ENCODE results near the gene MEGF10. TPM values are rescaled to one million over a fixed set of nuclear protein-coding genes. Genes with fewer than 3 reads are reported as not detected.

MEGF10 gene
- total and polyA plus RNA-seq, 8 donors: 0.17 to 1.7 (median 0.76) TPM

- intact Hi-C loops (cut with DNase I): no loop called here
- Histone ChIP-seq H3K9me3 (no peaks in the 10 kb centered on the region), H3K27ac (no peak overlapping the region), H3K4me3 (no peak overlapping the region), H3K27me3 (no peaks in the 10 kb centered on the region), H3K36me3 (no peaks in the 10 kb centered on the region), H3K4me1 (no peaks in the 10 kb centered on the region)
- ATAC-seq: no peak
- TF ChIP-seq, protein P1, sequence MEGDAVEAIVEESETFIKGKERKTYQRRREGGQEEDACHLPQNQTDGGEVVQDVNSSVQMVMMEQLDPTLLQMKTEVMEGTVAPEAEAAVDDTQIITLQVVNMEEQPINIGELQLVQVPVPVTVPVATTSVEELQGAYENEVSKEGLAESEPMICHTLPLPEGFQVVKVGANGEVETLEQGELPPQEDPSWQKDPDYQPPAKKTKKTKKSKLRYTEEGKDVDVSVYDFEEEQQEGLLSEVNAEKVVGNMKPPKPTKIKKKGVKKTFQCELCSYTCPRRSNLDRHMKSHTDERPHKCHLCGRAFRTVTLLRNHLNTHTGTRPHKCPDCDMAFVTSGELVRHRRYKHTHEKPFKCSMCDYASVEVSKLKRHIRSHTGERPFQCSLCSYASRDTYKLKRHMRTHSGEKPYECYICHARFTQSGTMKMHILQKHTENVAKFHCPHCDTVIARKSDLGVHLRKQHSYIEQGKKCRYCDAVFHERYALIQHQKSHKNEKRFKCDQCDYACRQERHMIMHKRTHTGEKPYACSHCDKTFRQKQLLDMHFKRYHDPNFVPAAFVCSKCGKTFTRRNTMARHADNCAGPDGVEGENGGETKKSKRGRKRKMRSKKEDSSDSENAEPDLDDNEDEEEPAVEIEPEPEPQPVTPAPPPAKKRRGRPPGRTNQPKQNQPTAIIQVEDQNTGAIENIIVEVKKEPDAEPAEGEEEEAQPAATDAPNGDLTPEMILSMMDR (IDR thresholded peaks at IDR 0.05): no peak
- DNase-seq: no peak
Observed at GRCh38 chr5:127406326-127407121, 115.9 kb downstream of the MEGF10 start.

DNA sequence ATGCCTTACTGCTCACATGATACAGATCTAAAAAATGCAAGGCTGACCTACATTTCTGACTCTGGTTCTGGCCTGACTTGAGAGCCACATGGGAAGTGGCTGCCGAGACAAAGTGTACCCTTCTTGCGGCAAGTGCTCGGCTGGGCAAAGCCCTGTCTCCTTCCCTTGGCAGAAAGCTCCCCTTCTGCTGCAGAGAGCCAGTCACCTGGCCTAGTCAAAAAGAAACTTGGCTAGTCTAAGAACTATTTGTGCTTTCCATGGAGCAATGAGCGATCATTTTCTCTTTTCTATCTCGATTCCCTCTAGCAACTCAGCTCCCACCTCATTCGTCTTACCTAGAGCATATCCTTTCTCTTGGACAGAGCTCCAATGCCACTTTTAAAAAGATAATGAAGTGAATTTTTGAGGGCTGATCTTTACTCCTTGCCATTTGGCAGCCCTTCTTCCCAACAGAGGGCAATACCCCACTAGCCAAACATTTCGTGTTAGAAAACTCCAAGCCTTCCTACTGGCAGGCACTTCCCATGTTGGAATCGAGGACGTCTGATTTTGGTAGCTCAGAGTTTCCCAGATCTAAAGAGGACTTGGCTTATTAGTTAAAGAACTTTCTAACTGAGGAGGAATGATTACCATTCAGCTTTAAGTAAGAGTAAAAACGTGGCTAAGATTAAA is 118.8 kb downstream of the MEGF10 start:
- no peak overlapping the region for H3K4me3 ChIP-seq

GRCh38 chr5:127409921-127410675 is 119.5 kb downstream of the MEGF10 start:
- Histone ChIP-seq H3K27ac (no peak overlapping the region), H3K27me3 (no peaks in the 10 kb centered on the region), H3K36me3 (no peaks in the 10 kb centered on the region), H3K4me3 (no peak overlapping the region), H3K9me3 (no peaks in the 10 kb centered on the region), H3K4me1 (no peaks in the 10 kb centered on the region)
- ATAC-seq: no peak
- intact Hi-C loops (cut with DNase I): no loop called here
- peak in 2 of 4 donors; percentile 16 to 67 for DNase-seq
- TF ChIP-seq, protein P1 (IDR thresholded peaks at IDR 0.05): no peak

More for the DNA sequence above, 118.8 kb downstream of the MEGF10 start:
- Histone ChIP-seq H3K36me3 (no peaks in the 10 kb centered on the region), H3K4me1 (no peaks in the 10 kb centered on the region), H3K9me3 (no peaks in the 10 kb centered on the region), H3K27ac (no peak overlapping the region), H3K27me3 (no peaks in the 10 kb centered on the region)
- peak; percentile 39 for ATAC-seq
- no peak for DNase-seq
- intact Hi-C loops (cut with DNase I): no loop called here
- TF ChIP-seq, protein P1 (IDR thresholded peaks at IDR 0.05): no peak

- ATAC-seq (no peak), DNase-seq (no peak)
- Histone ChIP-seq H3K27ac (no peak overlapping the region), H3K36me3 (no peaks in the 10 kb centered on the region), H3K4me3 (no peak overlapping the region), H3K9me3 (no peaks in the 10 kb centered on the region), H3K27me3 (no peaks in the 10 kb centered on the region), H3K4me1 (no peaks in the 10 kb centered on the region)
- TF ChIP-seq, protein P1 (IDR thresholded peaks at IDR 0.05): no peak
- intact Hi-C loops (cut with DNase I): no loop called here
Observed at GRCh38 chr5:127410959-127411358, 120.4 kb downstream of the MEGF10 start.

DNA sequence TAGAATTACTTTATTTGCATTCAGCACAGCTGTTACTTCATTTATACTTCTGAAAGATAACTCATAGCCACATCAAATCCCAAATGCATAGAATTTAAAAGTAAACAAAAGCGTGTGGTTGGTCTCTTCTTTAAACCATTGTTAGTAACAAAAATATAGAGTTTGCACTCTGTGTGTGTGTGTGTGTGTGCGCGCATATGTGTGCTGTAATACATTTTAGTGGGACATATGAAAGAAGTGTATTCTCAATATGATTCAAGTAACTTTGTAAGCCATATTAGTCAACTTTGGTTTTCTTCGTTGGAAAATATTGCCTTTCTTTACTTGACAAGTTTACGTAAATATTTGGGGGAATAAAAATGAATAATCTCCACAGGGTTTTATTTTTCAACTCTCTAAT is 120.8 kb downstream of the MEGF10 start:
- no peak for ATAC-seq
- no peak overlapping the region for H3K27ac ChIP-seq

More for the DNA sequence above, 120.8 kb downstream of the MEGF10 start:
- Histone ChIP-seq H3K4me1 (no peaks in the 10 kb centered on the region), H3K27me3 (no peaks in the 10 kb centered on the region), H3K9me3 (no peaks in the 10 kb centered on the region), H3K36me3 (no peaks in the 10 kb centered on the region), H3K4me3 (no peak overlapping the region)
- intact Hi-C loops (cut with DNase I): no loop called here
- TF ChIP-seq, protein P1 (IDR thresholded peaks at IDR 0.05): no peak
- no peak for DNase-seq
